Osteoblast (primary cell): ENCODE results near the gene EFCAB11. TPM values are rescaled to one million over a fixed set of nuclear protein-coding genes. Genes with fewer than 3 reads are reported as not detected.

Source experiments
- DNase-seq: peaks from one replicate; pipeline ENCODE4 v3.0.0; 2011; ENCODE audit warnings: low spot score, mixed read lengths; ENCODE audit not compliant: insufficient read length; ENCODE audit errors: missing footprints
- H2AFZ ChIP-seq: 2 replicates; pipeline ENCODE4 v1.6.0; 2011; ENCODE audit warnings: mild to moderate bottlenecking, low read length
- H3K27ac ChIP-seq: 2 replicates; pipeline ENCODE4 v1.5.1; 2011; ENCODE audit warnings: mild to moderate bottlenecking, low read depth, low read length, moderate library complexity
- H3K27me3 ChIP-seq: 2 replicates; pipeline ENCODE4 v1.6.0; 2012; ENCODE audit warnings: mild to moderate bottlenecking, control low read depth, inconsistent platforms, low read length, moderate library complexity; ENCODE audit not compliant: insufficient read depth
- H3K36me3 ChIP-seq: 2 replicates; pipeline ENCODE4 v1.5.1; 2011; ENCODE audit warnings: mild to moderate bottlenecking, low read length, control low read depth, moderate library complexity; ENCODE audit not compliant: insufficient read depth
- H3K4me1 ChIP-seq: 2 replicates; pipeline ENCODE4 v1.5.1; 2011; ENCODE audit warnings: mild to moderate bottlenecking, low read length, control low read depth, moderate library complexity; ENCODE audit not compliant: insufficient read depth
- H3K4me2 ChIP-seq: 2 replicates; pipeline ENCODE4 v1.6.0; 2011; ENCODE audit warnings: mild to moderate bottlenecking, low read length; ENCODE audit not compliant: insufficient read depth
- H3K4me3 ChIP-seq: fragments of 200-600 bp; sonication (generic); 3 replicates; pipeline ENCODE4 v1.5.1; 2012; ENCODE audit warnings: mild to moderate bottlenecking, low read length, inconsistent platforms; ENCODE audit not compliant: insufficient read depth
- H3K79me2 ChIP-seq: 2 replicates; pipeline ENCODE4 v1.6.0; 2012; ENCODE audit warnings: mild to moderate bottlenecking, low read length, control low read depth, inconsistent platforms; ENCODE audit not compliant: insufficient read depth
- H3K9me3 ChIP-seq: 2 replicates; pipeline ENCODE4 v1.5.1; 2011; ENCODE audit warnings: low read depth, low read length, control low read depth
- H4K20me1 ChIP-seq: 2 replicates; pipeline ENCODE4 v1.6.0; 2012; ENCODE audit warnings: mild to moderate bottlenecking, low read length, control low read depth; ENCODE audit not compliant: insufficient read depth
- total RNA-seq: library from RNA; depleted of rRNA; stranded (reverse); fragments of >200 nt; gene quantifications from 2 replicates; pipeline ENCODE4 v1.2.3, GENCODE V29; 2012
- TF ChIP-seq, protein P1 (sequence below): IDR thresholded peaks from 2 replicates; pipeline ENCODE4 v1.5.1; 2011; ENCODE audit warnings: mild to moderate bottlenecking, low read depth, low read length, moderate library complexity; ENCODE audit errors: extremely low read depth

Gene EFCAB11
- total RNA-seq, 1 donor = 6.9 TPM

DNA sequence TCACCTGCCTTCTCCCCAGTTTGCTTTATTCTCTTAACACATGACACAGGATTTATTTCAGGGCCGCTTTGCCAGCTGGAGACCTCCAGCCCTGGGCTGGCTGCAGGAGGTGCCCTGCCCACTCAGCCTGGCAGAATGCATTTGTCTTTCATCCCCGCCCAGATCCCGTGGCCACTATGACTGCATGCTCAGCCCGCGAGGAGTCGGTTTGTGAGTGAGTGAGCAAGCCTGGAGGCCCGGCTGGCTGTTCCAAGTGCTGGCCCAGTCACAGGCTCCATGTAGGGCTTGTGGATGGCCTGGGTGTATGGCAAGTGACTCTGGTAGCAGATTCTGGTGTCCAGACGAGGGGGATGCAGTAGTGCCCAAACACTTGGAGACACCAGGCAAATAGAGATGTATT, 3.3 kb upstream of the EFCAB11 start:
- H3K4me2 ChIP-seq = no peak overlapping the region
- no peaks in the 10 kb centered on the region for H4K20me1 ChIP-seq
- H3K36me3 ChIP-seq = peaks cover 22% of the 10 kb centered on the region
- DNase-seq = peak; percentile 67
- peaks cover 8% of the 10 kb centered on the region for H3K4me1 ChIP-seq
- H3K4me3 ChIP-seq = no peak overlapping the region
- H3K9me3 ChIP-seq = no peaks in the 10 kb centered on the region
- H3K79me2 ChIP-seq = peaks cover 53% of the 10 kb centered on the region
- no peak overlapping the region for H3K27ac ChIP-seq
- TF ChIP-seq, protein P1, sequence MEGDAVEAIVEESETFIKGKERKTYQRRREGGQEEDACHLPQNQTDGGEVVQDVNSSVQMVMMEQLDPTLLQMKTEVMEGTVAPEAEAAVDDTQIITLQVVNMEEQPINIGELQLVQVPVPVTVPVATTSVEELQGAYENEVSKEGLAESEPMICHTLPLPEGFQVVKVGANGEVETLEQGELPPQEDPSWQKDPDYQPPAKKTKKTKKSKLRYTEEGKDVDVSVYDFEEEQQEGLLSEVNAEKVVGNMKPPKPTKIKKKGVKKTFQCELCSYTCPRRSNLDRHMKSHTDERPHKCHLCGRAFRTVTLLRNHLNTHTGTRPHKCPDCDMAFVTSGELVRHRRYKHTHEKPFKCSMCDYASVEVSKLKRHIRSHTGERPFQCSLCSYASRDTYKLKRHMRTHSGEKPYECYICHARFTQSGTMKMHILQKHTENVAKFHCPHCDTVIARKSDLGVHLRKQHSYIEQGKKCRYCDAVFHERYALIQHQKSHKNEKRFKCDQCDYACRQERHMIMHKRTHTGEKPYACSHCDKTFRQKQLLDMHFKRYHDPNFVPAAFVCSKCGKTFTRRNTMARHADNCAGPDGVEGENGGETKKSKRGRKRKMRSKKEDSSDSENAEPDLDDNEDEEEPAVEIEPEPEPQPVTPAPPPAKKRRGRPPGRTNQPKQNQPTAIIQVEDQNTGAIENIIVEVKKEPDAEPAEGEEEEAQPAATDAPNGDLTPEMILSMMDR = no peak
- no peaks in the 10 kb centered on the region for H3K27me3 ChIP-seq
- H2AFZ ChIP-seq = no peak overlapping the region

DNA sequence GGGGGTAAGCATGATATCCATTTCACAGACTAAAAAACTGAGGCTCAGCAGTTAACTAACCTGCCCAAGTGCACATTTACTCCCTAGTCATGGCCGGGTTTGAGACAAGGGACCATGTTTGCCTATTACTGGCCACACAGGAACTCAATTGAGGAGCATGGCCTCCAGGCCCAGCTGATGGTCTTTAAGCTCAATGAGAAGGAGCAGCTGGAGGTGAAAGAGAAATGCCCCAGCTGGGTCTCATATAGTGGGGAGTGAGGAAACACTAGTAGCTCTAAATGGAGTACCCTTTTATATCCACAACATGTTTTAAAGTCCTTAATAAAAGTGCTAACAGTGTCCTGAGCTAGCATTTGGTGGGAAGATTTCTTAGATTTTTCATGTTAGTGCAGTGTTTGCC, 2.8 kb upstream of the EFCAB11 start:
- no peaks in the 10 kb centered on the region for H4K20me1 ChIP-seq
- peak overlapping the region; percentile 85 for H3K4me3 ChIP-seq
- peak overlapping the region; percentile 92 for H3K27ac ChIP-seq
- peak overlapping the region; percentile 100 for H3K4me2 ChIP-seq
- H3K79me2 ChIP-seq = peaks cover 53% of the 10 kb centered on the region
- H2AFZ ChIP-seq = no peak overlapping the region
- H3K36me3 ChIP-seq = peaks cover 25% of the 10 kb centered on the region
- H3K27me3 ChIP-seq = no peaks in the 10 kb centered on the region
- H3K4me1 ChIP-seq = peaks cover 8% of the 10 kb centered on the region
- H3K9me3 ChIP-seq = no peaks in the 10 kb centered on the region
- TF ChIP-seq, protein P1 = no peak
- no peak for DNase-seq

DNA sequence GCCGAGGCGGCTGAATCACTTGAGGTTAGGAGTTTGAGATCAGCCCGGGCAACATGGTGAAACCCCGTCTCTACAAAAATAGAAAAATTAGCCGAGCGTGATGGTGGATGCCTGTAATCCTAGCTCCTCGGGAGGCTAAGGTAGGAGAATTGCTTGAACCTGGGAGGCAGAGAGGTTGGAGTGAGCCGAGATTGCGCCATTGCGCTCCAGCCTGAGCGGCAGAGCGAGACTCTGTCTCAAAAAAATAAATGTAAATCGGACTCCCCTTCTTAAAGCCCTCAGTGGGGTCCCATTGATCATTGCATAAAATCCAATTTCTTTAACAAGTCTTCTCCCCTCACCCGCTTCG, 2.1 kb upstream of the EFCAB11 start:
- Histone ChIP-seq H2AFZ (peak overlapping the region; percentile 96), H3K4me3 (peak overlapping the region; percentile 85), H3K9me3 (no peaks in the 10 kb centered on the region), H3K79me2 (peaks cover 47% of the 10 kb centered on the region), H4K20me1 (no peaks in the 10 kb centered on the region), H3K27ac (peak overlapping the region; percentile 92), H3K36me3 (peaks cover 23% of the 10 kb centered on the region), H3K4me1 (peaks cover 8% of the 10 kb centered on the region), H3K4me2 (peak overlapping the region; percentile 100), H3K27me3 (no peaks in the 10 kb centered on the region)
- DNase-seq = no peak
- TF ChIP-seq, protein P1 = no peak

DNA sequence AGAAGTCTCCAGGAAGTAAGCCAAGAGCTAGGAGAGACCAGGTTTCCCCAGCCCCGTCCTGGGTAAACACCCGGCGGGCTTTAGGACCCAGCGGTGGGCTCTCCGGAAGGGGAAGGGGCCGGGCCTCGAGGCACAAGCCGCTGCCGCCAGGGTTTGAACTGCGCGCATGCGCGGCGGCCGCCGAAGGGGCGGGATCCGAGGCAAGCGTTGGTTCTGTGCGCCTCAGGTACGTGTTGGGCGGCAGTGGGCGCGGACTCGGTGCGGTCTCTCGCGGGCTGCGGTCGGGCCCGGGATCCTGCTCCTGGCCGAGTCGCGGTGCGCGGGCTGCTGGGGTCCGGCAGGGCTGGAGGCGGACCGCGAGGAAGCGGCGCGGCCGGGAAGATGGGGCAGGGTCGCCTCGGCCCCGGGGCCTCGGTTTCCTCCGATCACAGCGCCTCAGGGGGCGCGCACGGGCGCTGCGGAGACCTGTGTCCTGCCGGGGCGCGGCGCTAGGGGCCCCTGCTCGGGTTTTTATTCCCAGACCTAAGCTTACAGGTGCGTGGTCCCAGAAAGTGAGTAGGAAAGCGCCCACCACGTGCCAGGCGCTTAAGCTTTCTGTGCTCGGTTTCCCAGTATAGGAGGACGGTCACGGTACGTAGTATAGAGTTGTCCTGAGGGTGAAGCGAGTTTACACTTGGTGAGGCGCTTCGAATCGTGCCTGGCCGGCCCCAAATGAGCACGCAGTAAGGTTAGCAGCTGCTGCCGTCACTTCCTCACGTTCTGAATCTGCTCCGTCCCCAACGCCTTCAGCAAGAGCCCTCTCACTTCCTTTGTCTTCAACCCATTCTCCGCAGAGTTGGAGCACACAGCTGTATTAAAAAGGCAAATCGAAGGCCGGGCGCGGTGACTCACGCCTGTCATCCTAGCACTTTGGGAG, 1.5 kb upstream of the EFCAB11 start, which contains the start of gene TDP1:
Gene TDP1, plus strand, starts transcription at position 183 of the 916 bp plus-strand sequence. CDS start 7,188 bp downstream, outside the sequence.
- H3K79me2 ChIP-seq = peaks cover 42% of the 10 kb centered on the region
- H3K27ac ChIP-seq = peak within 1 kb of the TSS; percentile 92
- H3K4me1 ChIP-seq = peaks cover 8% of the 10 kb centered on the region
- H3K4me2 ChIP-seq = peak within 1 kb of the TSS; percentile 100
- no peaks in the 10 kb centered on the region for H3K27me3 ChIP-seq
- no peaks in the 10 kb centered on the region for H3K9me3 ChIP-seq
- H3K4me3 ChIP-seq = peak within 1 kb of the TSS; percentile 85
- H4K20me1 ChIP-seq = no peaks in the 10 kb centered on the region
- H3K36me3 ChIP-seq = peaks cover 23% of the 10 kb centered on the region
- TF ChIP-seq, protein P1 = no peak
- peak within 1 kb of the TSS; percentile 96 for H2AFZ ChIP-seq
- peak; percentile 96 for DNase-seq
